Fibroblast of lung (primary cell): ENCODE data around the gene SH3D19. TPM values are rescaled to one million over a fixed set of nuclear protein-coding genes. Genes with fewer than 3 reads are reported as not detected.

Experiments
- DNase-seq, 2 donors: peaks; one replicate each; pipeline versions ENCODE4 v3.0.0 to v3.0.0-alpha.2; 2010; ENCODE audit warnings: low read depth in 2 of 2
- H2AFZ ChIP-seq: 2 replicates; pipeline ENCODE4 v1.5.1; 2012; ENCODE audit warnings: low read length, control low read depth, inconsistent platforms
- H3K27ac ChIP-seq: 2 replicates; pipeline ENCODE4 v1.5.1; 2011; ENCODE audit warnings: low read length, control low read depth; ENCODE audit not compliant: insufficient read depth
- H3K27me3 ChIP-seq: 2 replicates; pipeline ENCODE4 v1.5.1; 2011; ENCODE audit warnings: mild to moderate bottlenecking, low read length; ENCODE audit not compliant: control insufficient read depth, insufficient read depth
- H3K36me3 ChIP-seq: 2 replicates; pipeline ENCODE4 v1.5.1; 2011; ENCODE audit warnings: low read length; ENCODE audit not compliant: control insufficient read depth, insufficient read depth
- H3K4me1 ChIP-seq: 2 replicates; pipeline ENCODE4 v1.5.1; 2011; ENCODE audit warnings: low read length; ENCODE audit not compliant: control insufficient read depth, insufficient read depth; ENCODE audit errors: extremely low read depth
- H3K4me2 ChIP-seq: 2 replicates; pipeline ENCODE4 v1.5.1; 2011; ENCODE audit warnings: low read length, control low read depth; ENCODE audit not compliant: insufficient read depth; ENCODE audit errors: extremely low read depth
- H3K4me3 ChIP-seq, 4 experiments: fragments of 200-600 bp in 1 of 4; sonication (generic) in 1 of 4; replicated peaks in 1 of 4; 2 replicates each; pipeline ENCODE4 v1.5.1; 2011 to 2016; ENCODE audit warnings: low read length in 4 of 4, low read depth in 3 of 4, mild to moderate bottlenecking in 3 of 4, control low read depth in 2 of 4, inconsistent platforms in 1 of 4, mixed read lengths in 1 of 4; ENCODE audit not compliant: insufficient read depth in 1 of 4; ENCODE audit errors: control extremely low read depth in 1 of 4
- H3K79me2 ChIP-seq: 2 replicates; pipeline ENCODE4 v1.5.1; 2012; ENCODE audit warnings: mild to moderate bottlenecking, low read length, inconsistent platforms; ENCODE audit not compliant: control insufficient read depth, insufficient read depth
- H3K9ac ChIP-seq: 2 replicates; pipeline ENCODE4 v1.5.1; 2011; ENCODE audit warnings: mild to moderate bottlenecking, low read length, control low read depth; ENCODE audit not compliant: insufficient read depth
- H3K9me3 ChIP-seq: 2 replicates; pipeline ENCODE4 v1.5.1; 2012; ENCODE audit warnings: low read depth, low read length; ENCODE audit not compliant: control insufficient read depth, insufficient read depth
- H4K20me1 ChIP-seq: 2 replicates; pipeline ENCODE4 v1.5.1; 2011; ENCODE audit warnings: low read length; ENCODE audit not compliant: control insufficient read depth, insufficient read depth; ENCODE audit errors: extremely low read depth
- EZH2 ChIP-seq: IDR thresholded peaks from 2 replicates; pipeline ENCODE4 v1.5.1; 2012; ENCODE audit warnings: low read length, control low read depth, mild to moderate bottlenecking; ENCODE audit errors: missing control alignments
- polyA plus RNA-seq, 2 donors: library from polyadenylated mRNA; depleted of rRNA in 1 of 2; stranded (reverse) in 1 of 2; unstranded in 1 of 2; fragments of >200 nt; gene quantifications; 2 replicates each; pipeline ENCODE4 v1.2.1, GENCODE V29; 2011 to 2012; ENCODE audit warnings: missing spikeins in 1 of 2
- total RNA-seq: library from RNA; depleted of rRNA; stranded (reverse); fragments of >200 nt; gene quantifications from 2 replicates; pipeline ENCODE4 v1.2.1, GENCODE V29; 2014
- TF ChIP-seq, protein P1 (sequence below), 2 donors: IDR thresholded peaks in 1 of 2; conservative IDR thresholded peaks in 1 of 2; 1 replicate in 1 of 2; 2 replicates in 1 of 2; pipeline ENCODE4 v1.5.1; 2011 to 2012; ENCODE audit warnings: low read length in 2 of 2, control low read depth in 1 of 2, inconsistent platforms in 1 of 2, low read depth in 1 of 2, mild to moderate bottlenecking in 1 of 2

SH3D19 gene
- total and polyA plus RNA-seq, 2 donors (not counting 1 experiment from before 2014, with no cell fraction given), result 31.4 to 41.3 TPM

DNA sequence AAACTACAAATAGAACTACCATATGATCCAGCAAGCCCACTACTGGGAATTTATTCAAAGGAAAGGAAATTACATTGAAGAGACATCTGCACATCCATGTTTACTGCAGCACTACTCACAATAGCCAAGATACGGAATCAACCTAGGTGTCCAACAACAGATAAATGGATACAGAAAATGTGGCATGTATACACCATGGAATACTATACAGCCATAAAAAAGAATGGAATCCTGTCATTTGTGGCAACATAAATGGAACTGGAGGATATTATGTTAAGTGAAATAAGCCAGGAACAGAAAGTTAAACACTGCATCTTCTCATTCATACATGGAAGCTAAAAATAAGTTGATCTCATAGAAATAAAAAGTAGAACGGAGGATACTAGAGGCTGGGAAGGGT is 167.9 kb downstream of the SH3D19 start:
- H3K9ac ChIP-seq, result no peak overlapping the region
- no peaks in the 10 kb centered on the region for H4K20me1 ChIP-seq
- H3K4me1 ChIP-seq, result no peaks in the 10 kb centered on the region
- TF ChIP-seq, protein P1, sequence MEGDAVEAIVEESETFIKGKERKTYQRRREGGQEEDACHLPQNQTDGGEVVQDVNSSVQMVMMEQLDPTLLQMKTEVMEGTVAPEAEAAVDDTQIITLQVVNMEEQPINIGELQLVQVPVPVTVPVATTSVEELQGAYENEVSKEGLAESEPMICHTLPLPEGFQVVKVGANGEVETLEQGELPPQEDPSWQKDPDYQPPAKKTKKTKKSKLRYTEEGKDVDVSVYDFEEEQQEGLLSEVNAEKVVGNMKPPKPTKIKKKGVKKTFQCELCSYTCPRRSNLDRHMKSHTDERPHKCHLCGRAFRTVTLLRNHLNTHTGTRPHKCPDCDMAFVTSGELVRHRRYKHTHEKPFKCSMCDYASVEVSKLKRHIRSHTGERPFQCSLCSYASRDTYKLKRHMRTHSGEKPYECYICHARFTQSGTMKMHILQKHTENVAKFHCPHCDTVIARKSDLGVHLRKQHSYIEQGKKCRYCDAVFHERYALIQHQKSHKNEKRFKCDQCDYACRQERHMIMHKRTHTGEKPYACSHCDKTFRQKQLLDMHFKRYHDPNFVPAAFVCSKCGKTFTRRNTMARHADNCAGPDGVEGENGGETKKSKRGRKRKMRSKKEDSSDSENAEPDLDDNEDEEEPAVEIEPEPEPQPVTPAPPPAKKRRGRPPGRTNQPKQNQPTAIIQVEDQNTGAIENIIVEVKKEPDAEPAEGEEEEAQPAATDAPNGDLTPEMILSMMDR (conservative IDR thresholded peaks at IDR 0.05 in 1 of 2, IDR thresholded peaks at IDR 0.05 in 1 of 2; ENCODE audit: low read depth in 1 of 2, low read length in 2 of 2), result no peak
- no peak for TF ChIP-seq EZH2
- H3K4me2 ChIP-seq, result no peak overlapping the region
- no peak overlapping the region for H3K27ac ChIP-seq
- no peaks in the 10 kb centered on the region for H3K9me3 ChIP-seq
- no peak overlapping the region for H2AFZ ChIP-seq
- no peak for DNase-seq
- no peaks in the 10 kb centered on the region for H3K36me3 ChIP-seq
- H3K79me2 ChIP-seq, result no peaks in the 10 kb centered on the region
- no peaks in the 10 kb centered on the region for H3K27me3 ChIP-seq
- H3K4me3 ChIP-seq, result no peak overlapping the region

DNA sequence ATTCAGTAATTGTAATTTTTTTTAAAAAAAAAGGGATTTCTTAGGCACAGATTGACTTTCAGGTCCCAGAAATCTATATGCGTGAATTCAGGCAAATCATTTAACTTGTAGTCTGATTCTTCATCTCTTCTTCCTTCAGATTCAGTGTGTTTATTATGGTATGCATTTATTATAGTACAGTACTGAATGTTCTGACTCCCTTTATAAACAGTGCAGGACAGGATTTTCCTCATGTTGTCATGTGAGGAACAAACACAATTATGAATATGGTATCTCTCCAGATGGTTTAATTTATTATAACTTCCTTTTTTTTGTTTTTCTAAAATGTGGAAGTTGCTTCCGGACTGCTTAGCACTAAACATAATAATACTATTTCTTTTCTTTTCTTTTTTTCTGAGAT is 171.8 kb downstream of the SH3D19 start:
- no peaks in the 10 kb centered on the region for H3K27me3 ChIP-seq
- no peak overlapping the region for H3K4me2 ChIP-seq
- H3K79me2 ChIP-seq, result no peaks in the 10 kb centered on the region
- no peak for TF ChIP-seq EZH2
- TF ChIP-seq, protein P1 (conservative IDR thresholded peaks at IDR 0.05 in 1 of 2, IDR thresholded peaks at IDR 0.05 in 1 of 2; ENCODE audit: low read depth in 1 of 2, low read length in 2 of 2), result no peak
- no peaks in the 10 kb centered on the region for H3K36me3 ChIP-seq
- H3K4me3 ChIP-seq, result no peak overlapping the region
- H3K27ac ChIP-seq, result no peak overlapping the region
- no peaks in the 10 kb centered on the region for H3K9me3 ChIP-seq
- H2AFZ ChIP-seq, result no peak overlapping the region
- peak in 1 of 2 donors; percentile 66 for DNase-seq
- no peaks in the 10 kb centered on the region for H4K20me1 ChIP-seq
- H3K9ac ChIP-seq, result no peak overlapping the region
- H3K4me1 ChIP-seq, result no peaks in the 10 kb centered on the region

DNA sequence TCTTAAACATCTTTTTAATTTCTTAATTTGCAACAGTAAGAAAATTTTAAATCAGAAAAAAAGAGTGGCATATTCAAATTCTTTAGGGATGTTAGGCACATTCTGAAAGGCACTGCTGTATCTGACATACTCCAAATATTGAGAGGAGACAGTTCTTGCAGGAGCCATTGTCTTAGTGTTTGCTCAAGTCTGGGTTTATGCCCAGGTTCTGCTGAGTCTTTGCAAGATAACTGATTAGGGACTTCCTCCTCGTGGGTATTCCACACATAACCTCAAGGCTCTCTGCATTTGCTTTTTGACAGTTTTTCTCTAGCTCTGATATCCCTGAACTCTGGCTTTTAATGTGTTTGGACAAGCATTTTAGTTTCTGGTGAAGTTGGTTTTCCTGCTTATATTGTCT is 173.4 kb downstream of the SH3D19 start:
- no peaks in the 10 kb centered on the region for H3K79me2 ChIP-seq
- H3K9me3 ChIP-seq, result no peaks in the 10 kb centered on the region
- H4K20me1 ChIP-seq, result no peaks in the 10 kb centered on the region
- H3K36me3 ChIP-seq, result no peaks in the 10 kb centered on the region
- H2AFZ ChIP-seq, result no peak overlapping the region
- no peak overlapping the region for H3K27ac ChIP-seq
- H3K27me3 ChIP-seq, result no peaks in the 10 kb centered on the region
- H3K9ac ChIP-seq, result no peak overlapping the region
- TF ChIP-seq, protein P1 (conservative IDR thresholded peaks at IDR 0.05 in 1 of 2, IDR thresholded peaks at IDR 0.05 in 1 of 2; ENCODE audit: low read depth in 1 of 2, low read length in 2 of 2), result no peak
- TF ChIP-seq EZH2, result no peak
- no peaks in the 10 kb centered on the region for H3K4me1 ChIP-seq
- H3K4me3 ChIP-seq, result no peak overlapping the region
- DNase-seq, result peak in 1 of 2 donors; percentile 23
- no peak overlapping the region for H3K4me2 ChIP-seq
